Neural progenitor cell (in vitro differentiated cells): ENCODE data around the gene OR9K2. TPM values are rescaled to one million over a fixed set of nuclear protein-coding genes. Genes with fewer than 3 reads are reported as not detected.

Source experiments
- DNase-seq: peaks from one replicate; pipeline ENCODE4 v3.0.0-alpha.2; 2016; ENCODE audit warnings: low spot score
- H2AFZ ChIP-seq: fragments of 200-600 bp; sonication (generic); replicated peaks from 2 replicates; pipeline ENCODE4 v1.6.1; 2016; ENCODE audit warnings: antibody characterized with exemption
- H3F3A ChIP-seq: fragments of 200-600 bp; sonication (generic); 2 replicates; pipeline ENCODE4 v1.6.1; 2016; ENCODE audit warnings: antibody characterized with exemption, low read depth
- H3K27ac ChIP-seq: fragments of 200-600 bp; sonication (generic); 2 replicates; pipeline ENCODE4 v1.5.1; 2016; ENCODE audit warnings: mild to moderate bottlenecking
- H3K27me3 ChIP-seq: fragments of 200-600 bp; sonication (generic); 2 replicates; pipeline ENCODE4 v1.6.1; 2016; ENCODE audit warnings: mild to moderate bottlenecking, moderate library complexity
- H3K36me3 ChIP-seq: fragments of 200-600 bp; sonication (generic); 2 replicates; pipeline ENCODE4 v1.5.1; 2016
- H3K4me1 ChIP-seq: fragments of 200-600 bp; sonication (generic); 2 replicates; pipeline ENCODE4 v1.6.1; 2016; ENCODE audit warnings: mixed run types
- H3K4me2 ChIP-seq: fragments of 200-600 bp; sonication (generic); 2 replicates; pipeline ENCODE4 v1.6.1; 2016
- H3K4me3 ChIP-seq: fragments of 200-600 bp; sonication (generic); 2 replicates; pipeline ENCODE4 v1.5.1; 2016
- H3K79me2 ChIP-seq: fragments of 200-600 bp; sonication (generic); 2 replicates; pipeline ENCODE4 v1.6.1; 2016; ENCODE audit warnings: low read depth
- H3K9ac ChIP-seq: fragments of 200-600 bp; sonication (generic); 2 replicates; pipeline ENCODE4 v1.6.1; 2016
- H3K9me3 ChIP-seq: fragments of 200-600 bp; sonication (generic); 2 replicates; pipeline ENCODE4 v1.5.1; 2016; ENCODE audit warnings: low read depth
- H4K20me1 ChIP-seq: fragments of 200-600 bp; sonication (generic); 2 replicates; pipeline ENCODE4 v1.6.1; 2016; ENCODE audit warnings: low read depth
- H3K27ac Mint-ChIP-seq: 3 replicates; pipeline ENCODE4 v1.8.0; 2021; ENCODE audit warnings: mixed read lengths
- H3K27me3 Mint-ChIP-seq: 2 replicates; pipeline ENCODE4 v1.8.0; 2022; ENCODE audit warnings: low read depth, mild to moderate bottlenecking, inconsistent platforms, moderate library complexity, mixed read lengths; ENCODE audit not compliant: insufficient read depth
- H3K36me3 Mint-ChIP-seq: 3 replicates; pipeline ENCODE4 v1.8.0; 2021; ENCODE audit warnings: mixed read lengths
- H3K4me1 Mint-ChIP-seq: 3 replicates; pipeline ENCODE4 v1.8.0; 2021; ENCODE audit warnings: mixed read lengths
- H3K4me3 Mint-ChIP-seq: 3 replicates; pipeline ENCODE4 v1.8.0; 2021; ENCODE audit warnings: mild to moderate bottlenecking, moderate library complexity, mixed read lengths
- H3K9me3 Mint-ChIP-seq: 3 replicates; pipeline ENCODE4 v1.8.0; 2020; ENCODE audit warnings: mixed read lengths
- CTCF ChIP-seq: fragments of 200-600 bp; sonication (generic); IDR thresholded peaks from 2 replicates; pipeline ENCODE4 v1.5.1; 2017; ENCODE audit warnings: antibody characterized with exemption, mild to moderate bottlenecking
- EZH2 ChIP-seq: fragments of 200-600 bp; sonication (generic); IDR thresholded peaks from 2 replicates; pipeline ENCODE4 v1.6.1; 2017; ENCODE audit warnings: antibody characterized with exemption, mild to moderate bottlenecking, moderate library complexity
- EZH2phosphoT487 ChIP-seq: fragments of 200-600 bp; sonication (generic); IDR thresholded peaks from 2 replicates; pipeline ENCODE4 v1.6.1; 2017; ENCODE audit warnings: antibody characterized with exemption
- total RNA-seq: library from RNA; depleted of rRNA; stranded (reverse); fragments of >200 nt; gene quantifications from 2 replicates; pipeline ENCODE4 v1.2.3, GENCODE V29; 2015; ENCODE audit warnings: low replicate concordance

Gene OR9K2
- total RNA-seq, 1 donor from 2014 or later: not detected

- H3K4me1 ChIP-seq: no peaks in the 10 kb centered on the region
- Mint-ChIP-seq H3K27me3 (peaks cover 2% of the 10 kb centered on the region), H3K9me3 (no peaks in the 10 kb centered on the region), H3K4me1 (no peaks in the 10 kb centered on the region), H3K4me3 (no peak overlapping the region), H3K36me3 (no peaks in the 10 kb centered on the region), H3K27ac (no peak overlapping the region)
- no peak overlapping the region for H3K4me2 ChIP-seq
- H3K79me2 ChIP-seq: no peaks in the 10 kb centered on the region
- DNase-seq: no peak
- H3K36me3 ChIP-seq: no peaks in the 10 kb centered on the region
- no peaks in the 10 kb centered on the region for H3F3A ChIP-seq
- no peak overlapping the region for H3K27ac ChIP-seq
- TF ChIP-seq EZH2: no peak
- TF ChIP-seq EZH2phosphoT487: no peak
- TF ChIP-seq CTCF: no peak
- no peak overlapping the region for H3K4me3 ChIP-seq
- H4K20me1 ChIP-seq: no peaks in the 10 kb centered on the region
- H3K9ac ChIP-seq: no peak overlapping the region
- H3K9me3 ChIP-seq: no peaks in the 10 kb centered on the region
- no peaks in the 10 kb centered on the region for H3K27me3 ChIP-seq
- peak overlapping the region; percentile 42 for H2AFZ ChIP-seq
These were observed 10.1 kb upstream of the OR9K2 start for GRCh38 chr12:55116152-55116551.

GRCh38 chr12:55132816-55133215 lies 6.6 kb downstream of the OR9K2 start:
- no peaks in the 10 kb centered on the region for H3F3A ChIP-seq
- no peaks in the 10 kb centered on the region for H3K9me3 ChIP-seq
- H3K79me2 ChIP-seq: no peaks in the 10 kb centered on the region
- H3K9ac ChIP-seq: no peak overlapping the region
- Mint-ChIP-seq H3K27me3 (no peaks in the 10 kb centered on the region), H3K36me3 (no peaks in the 10 kb centered on the region), H3K9me3 (no peaks in the 10 kb centered on the region), H3K4me3 (no peak overlapping the region), H3K27ac (no peak overlapping the region), H3K4me1 (no peaks in the 10 kb centered on the region)
- no peak for DNase-seq
- TF ChIP-seq CTCF (peak; percentile 24), EZH2 (no peak), EZH2phosphoT487 (no peak)
- H3K27me3 ChIP-seq: peaks cover 11% of the 10 kb centered on the region
- no peaks in the 10 kb centered on the region for H3K4me1 ChIP-seq
- no peak overlapping the region for H3K27ac ChIP-seq
- H4K20me1 ChIP-seq: no peaks in the 10 kb centered on the region
- no peak overlapping the region for H3K4me3 ChIP-seq
- H3K36me3 ChIP-seq: no peaks in the 10 kb centered on the region
- no peak overlapping the region for H3K4me2 ChIP-seq
- H2AFZ ChIP-seq: no peak overlapping the region

GRCh38 chr12:55142669-55143565 lies 16.7 kb downstream of the OR9K2 start:
- Histone ChIP-seq H3K36me3 (no peaks in the 10 kb centered on the region), H3K4me1 (no peaks in the 10 kb centered on the region), H3K4me2 (no peak overlapping the region), H3K79me2 (no peaks in the 10 kb centered on the region), H4K20me1 (no peaks in the 10 kb centered on the region), H3F3A (no peaks in the 10 kb centered on the region), H3K4me3 (no peak overlapping the region), H3K27ac (no peak overlapping the region), H2AFZ (peak overlapping the region; percentile 35), H3K9me3 (no peaks in the 10 kb centered on the region), H3K27me3 (no peaks in the 10 kb centered on the region), H3K9ac (no peak overlapping the region)
- Mint-ChIP-seq H3K36me3 (no peaks in the 10 kb centered on the region), H3K4me1 (no peaks in the 10 kb centered on the region), H3K27me3 (no peaks in the 10 kb centered on the region), H3K9me3 (peaks cover 4% of the 10 kb centered on the region), H3K4me3 (no peak overlapping the region), H3K27ac (no peak overlapping the region)
- TF ChIP-seq EZH2phosphoT487 (no peak), EZH2 (no peak), CTCF (peak; percentile 90)
- DNase-seq: peak; percentile 86
